CD4-positive, alpha-beta T cell treated with Interleukin-17A for 1 hour (primary cell): Measurements from ENCODE around the gene COG2.
"Not testable (repeated sequence)": the region's sequence is repeated elsewhere in the genome, so short reads cannot be mapped to it uniquely, and the experiment has no call there.

ENCODE experiments used
- DNase-seq: peaks from one replicate; pipeline ENCODE4 v3.0.0-alpha.2; 2020

Gene COG2

DNA sequence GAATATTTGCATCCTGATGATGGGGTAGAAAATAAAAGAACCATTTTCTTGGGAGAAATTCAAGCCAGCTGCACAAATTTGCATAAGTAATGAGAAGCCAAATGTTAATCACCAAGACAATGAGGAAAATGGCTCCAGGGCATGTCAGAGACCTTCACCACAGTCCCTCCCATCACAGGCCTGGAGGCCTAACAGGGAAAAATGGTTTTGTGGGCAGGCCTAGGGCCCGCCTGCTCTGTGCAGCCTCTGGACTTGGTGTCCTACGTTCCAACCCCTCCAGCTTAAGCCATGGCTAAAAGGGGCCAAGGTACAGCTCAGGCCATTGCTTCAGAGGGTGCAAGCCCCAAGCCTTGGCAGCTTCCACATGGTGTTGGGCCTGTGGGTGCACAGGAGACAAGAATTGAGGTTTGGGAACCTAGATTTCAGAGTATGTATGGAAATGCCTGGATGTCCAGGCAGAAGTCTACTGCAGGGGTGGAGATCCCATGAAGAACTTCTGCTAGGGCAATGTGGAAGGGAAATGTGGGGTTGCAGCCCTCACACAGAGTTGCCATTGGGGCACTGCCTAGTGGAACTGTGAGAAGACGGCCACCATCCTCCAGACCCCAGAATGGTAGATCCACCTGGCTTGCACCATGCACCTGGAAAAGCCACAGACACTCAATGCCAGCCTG lies 79.7 kb downstream of the COG2 start:
- not testable (repeated sequence) for DNase-seq

DNA sequence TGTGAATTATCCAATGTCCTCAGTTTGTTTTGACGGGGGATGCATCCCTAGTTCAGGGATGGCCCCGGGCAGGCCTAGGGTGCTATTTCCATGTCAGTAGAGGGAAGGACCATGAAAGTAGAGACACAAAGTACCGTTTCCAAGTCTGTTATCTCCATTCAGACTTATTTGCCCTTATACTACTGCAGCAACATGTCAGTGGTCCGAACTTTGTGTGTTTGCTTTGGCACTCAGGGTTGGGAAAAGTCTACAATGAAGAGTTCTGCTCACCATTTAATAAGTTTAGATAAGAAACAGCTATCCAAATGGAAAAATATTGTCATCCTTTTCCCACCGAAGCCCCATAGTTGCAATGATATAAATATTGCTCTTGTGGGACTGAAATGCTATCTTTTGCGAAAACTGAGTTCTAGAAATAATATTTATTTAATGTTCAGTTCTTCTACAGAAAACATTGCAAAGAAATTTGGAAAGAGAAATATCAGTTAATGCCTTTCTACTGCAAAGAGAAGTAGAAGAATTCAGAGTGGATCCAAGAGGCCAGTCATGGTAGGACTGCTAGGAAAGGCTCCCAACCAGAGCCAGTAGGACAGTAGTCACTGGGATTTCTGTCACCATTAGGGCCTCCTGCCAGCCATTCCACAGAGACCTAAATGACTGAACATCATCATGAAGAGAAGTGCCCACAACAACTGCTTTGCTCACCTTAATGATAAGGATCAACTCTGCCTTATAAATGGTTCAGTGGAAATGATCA lies 83.2 kb downstream of the COG2 start:
- DNase-seq = no peak

DNA sequence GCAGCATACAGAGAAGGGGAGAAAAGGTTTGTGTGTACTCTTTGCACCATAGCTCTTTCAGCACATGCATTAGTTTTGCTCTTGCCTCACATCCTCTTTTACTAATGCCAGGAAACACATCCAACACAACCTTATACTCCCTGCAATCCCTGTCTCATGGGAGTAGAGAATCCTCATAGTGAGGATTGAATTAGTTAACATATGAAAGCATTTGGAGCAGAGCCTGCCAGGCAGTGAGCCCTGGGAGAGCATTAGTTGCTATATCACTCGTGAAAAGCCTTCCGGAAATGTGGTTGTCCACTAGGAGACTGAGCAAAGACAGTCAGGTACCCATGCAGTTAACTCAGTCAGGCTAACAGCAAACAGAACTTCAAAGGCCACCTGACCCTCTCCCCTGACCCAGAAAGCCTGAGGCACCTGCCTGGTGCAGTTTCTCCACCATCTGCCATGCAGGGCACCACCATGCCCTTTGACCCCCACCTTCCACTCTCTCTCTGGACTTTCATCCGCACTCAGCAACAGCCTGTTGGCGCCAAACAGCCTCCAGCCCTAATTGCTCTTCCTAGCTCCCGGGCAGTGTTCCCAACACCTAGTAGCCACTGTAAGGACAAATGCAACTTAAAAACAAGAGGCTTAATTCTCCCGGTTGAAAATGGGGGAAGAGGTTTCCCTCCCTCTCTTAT lies 86.6 kb downstream of the COG2 start:
- no peak for DNase-seq

DNA sequence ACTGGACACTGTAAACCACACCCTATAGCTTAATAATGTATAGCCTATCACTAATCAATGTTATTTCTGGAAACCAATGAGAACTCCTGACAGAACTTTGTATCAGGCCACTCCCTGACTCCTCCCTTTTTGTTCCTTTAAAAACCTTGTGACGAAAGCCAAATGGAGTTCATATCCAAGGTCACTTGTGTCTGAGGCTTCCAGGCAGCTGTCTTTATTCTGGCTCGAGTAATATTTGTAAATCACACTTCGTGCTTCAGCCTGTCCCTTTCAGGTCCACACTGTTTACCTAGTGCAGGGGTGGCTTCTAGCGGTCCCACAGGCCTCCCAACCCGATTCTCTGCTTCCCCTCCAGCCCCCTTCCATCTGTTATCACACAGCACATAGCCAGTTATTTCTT lies 88.7 kb downstream of the COG2 start:
- DNase-seq = no peak

DNA sequence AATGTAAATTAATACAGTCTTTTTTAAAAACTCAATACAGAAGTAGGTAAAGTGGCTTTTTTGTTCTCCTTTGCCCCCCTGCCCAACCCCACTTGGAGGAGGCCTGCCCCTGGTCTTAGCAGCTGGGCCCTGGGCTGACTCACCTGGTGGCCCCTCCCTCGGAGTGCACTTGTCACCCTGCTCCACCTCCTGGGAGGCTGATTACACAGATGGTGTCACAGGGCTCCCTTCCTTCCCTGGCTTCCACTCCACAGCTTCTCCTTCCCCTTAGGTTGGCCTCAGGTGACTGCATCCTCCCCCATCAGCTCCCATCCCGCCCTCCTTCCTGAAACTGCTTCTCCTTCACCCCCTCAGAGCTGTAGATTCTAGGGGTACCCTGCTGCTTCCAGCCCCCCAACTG lies 93.2 kb downstream of the COG2 start:
- DNase-seq = no peak

DNA sequence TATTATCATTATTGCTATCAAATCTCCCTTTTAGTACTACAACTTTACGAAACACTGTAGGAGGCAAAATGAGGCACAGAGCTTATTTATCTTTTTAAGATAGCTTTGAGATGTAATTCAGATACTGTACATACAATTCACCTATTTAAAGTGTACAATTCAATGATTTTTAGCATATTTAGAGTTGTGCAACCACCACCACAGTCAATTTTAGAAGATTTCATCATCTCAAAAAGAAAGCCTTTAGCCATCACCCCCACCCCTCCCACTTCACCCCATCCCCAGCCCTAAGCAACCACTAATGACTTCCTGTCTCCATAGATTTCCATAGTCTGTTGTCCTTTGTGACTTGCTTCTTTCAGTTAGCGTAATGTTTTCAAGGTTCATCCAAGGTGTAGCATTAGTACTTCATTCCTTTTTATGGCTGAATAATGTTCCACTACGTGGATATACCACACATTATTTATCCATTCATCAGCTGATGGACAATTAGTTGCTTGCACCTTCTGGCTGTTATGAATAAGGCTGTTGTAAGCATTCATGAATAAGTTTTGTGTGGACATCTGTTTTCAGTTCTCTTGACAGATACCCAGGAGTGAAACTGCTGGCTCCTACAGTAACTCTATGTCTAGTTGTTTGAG lies 95.5 kb downstream of the COG2 start:
- DNase-seq = no peak

DNA sequence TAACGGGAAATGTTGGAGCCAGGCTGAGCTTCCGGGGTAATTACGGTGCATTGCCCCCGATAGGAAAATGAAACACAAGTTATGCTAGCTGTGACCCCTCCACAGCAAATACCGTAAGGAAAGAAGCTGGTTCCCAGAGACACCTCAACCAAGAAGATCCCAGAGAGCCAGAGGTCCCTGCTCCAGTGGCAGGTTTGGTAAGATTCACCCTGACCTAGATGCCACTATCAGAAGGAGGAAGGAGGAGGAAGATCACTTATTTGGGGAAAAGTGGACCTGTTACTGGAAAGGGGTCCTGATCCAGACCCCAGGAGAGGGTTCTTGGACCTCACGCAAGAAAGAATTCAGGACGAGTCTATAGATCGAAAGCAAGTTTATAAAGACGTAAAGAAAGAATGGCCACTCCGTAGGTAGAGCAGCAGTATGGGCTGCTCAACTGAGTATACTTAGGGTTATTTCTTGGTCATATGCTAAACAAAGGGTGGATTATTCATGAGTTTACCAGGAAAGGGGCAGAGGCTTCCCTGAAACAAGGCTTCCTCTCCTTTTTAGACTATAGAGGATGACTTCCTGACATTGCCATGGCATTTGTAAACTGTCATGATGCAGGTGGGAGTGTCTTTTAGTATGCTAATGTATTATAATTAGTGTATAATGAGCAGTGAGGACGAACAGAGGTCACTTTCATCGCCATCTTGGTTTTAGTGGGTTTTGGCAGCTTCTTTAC lies 97.4 kb downstream of the COG2 start:
- DNase-seq = no peak
